ENCODE data around the gene MARS1.

Gene MARS1

GRCh38 chr12:57535764-57536596 lies 48.1 kb downstream of the MARS1 start:
- DNase-seq, result no peak
- intact Hi-C loops (cut with DNase I), result no loop called here

- intact Hi-C loops (cut with DNase I), result no loop called here
- DNase-seq, result peak in 20 of 42 donors; percentile 17 to 81 (median 56)
Measured at GRCh38 chr12:57536597-57536942, 48.7 kb downstream of the MARS1 start.

- intact Hi-C loops (cut with DNase I), result no loop called here
Measured at GRCh38 chr12:57539134-57539768, 51.4 kb downstream of the MARS1 start.

GRCh38 chr12:57541001-57541400 lies 53.1 kb downstream of the MARS1 start:
- intact Hi-C loops (cut with DNase I), result no loop called here
- DNase-seq, result no peak

More at GRCh38 chr12:57539134-57539768, 51.4 kb downstream of the MARS1 start:
- no peak for DNase-seq

- no peak for DNase-seq
- intact Hi-C loops (cut with DNase I), result no loop called here
Measured at GRCh38 chr12:57541717-57542116, 53.8 kb downstream of the MARS1 start.

GRCh38 chr12:57543581-57543980 lies 55.7 kb downstream of the MARS1 start:
- peak in 4 of 42 donors; percentile 18 to 51 (median 26) for DNase-seq

GRCh38 chr12:57545809-57546437 lies 58.1 kb downstream of the MARS1 start:
- no peak for DNase-seq
- intact Hi-C loops (cut with DNase I), result no loop called here

More at GRCh38 chr12:57543581-57543980, 55.7 kb downstream of the MARS1 start:
- intact Hi-C loops (cut with DNase I), result no loop called here

GRCh38 chr12:57546438-57547287 lies 58.8 kb downstream of the MARS1 start, which contains the start of gene DCTN2:
Gene DCTN2, minus strand, starts transcription at chr12:57547192. Its CDS starts 129 bp downstream, at chr12:57547063.
- intact Hi-C loops (cut with DNase I), result no loop called here
- peak in 40 of 42 donors; percentile 87 to 99 (median 97) for DNase-seq

- DNase-seq, result peak in 2 of 42 donors; percentile 91 to 95
- intact Hi-C loops (cut with DNase I), result no loop called here
Measured at GRCh38 chr12:57547288-57548012, 59.6 kb downstream of the MARS1 start.

- no peak for DNase-seq
- intact Hi-C loops (cut with DNase I), result no loop called here
Measured at GRCh38 chr12:57548013-57548315, 60.1 kb downstream of the MARS1 start.

GRCh38 chr12:57548488-57548887 lies 60.6 kb downstream of the MARS1 start:
- intact Hi-C loops (cut with DNase I), result no loop called here
- no peak for DNase-seq

- intact Hi-C loops (cut with DNase I), result no loop called here
Measured at GRCh38 chr12:57549203-57549908, 61.5 kb downstream of the MARS1 start.

GRCh38 chr12:57549909-57550640 lies 62.2 kb downstream of the MARS1 start, which contains the start of gene KIF5A:
Gene KIF5A, plus strand, starts transcription at chr12:57550044. Its CDS starts 228 bp downstream, at chr12:57550272.
- intact Hi-C loops (cut with DNase I), result no loop called here
- DNase-seq, result peak; percentile 13 to 87 (median 75)

More at GRCh38 chr12:57549203-57549908, 61.5 kb downstream of the MARS1 start:
- no peak for DNase-seq

GRCh38 chr12:57550641-57551549 lies 63.0 kb downstream of the MARS1 start:
- DNase-seq, result peak in 11 of 42 donors; percentile 6 to 41 (median 31)

GRCh38 chr12:57551637-57552305 lies 63.9 kb downstream of the MARS1 start:
- no peak for DNase-seq
- intact Hi-C loops (cut with DNase I), result no loop called here

More at GRCh38 chr12:57550641-57551549, 63.0 kb downstream of the MARS1 start:
- intact Hi-C loops (cut with DNase I), result no loop called here
